Mesendoderm (in vitro differentiated cells): Measurements from ENCODE around the gene TNS1.
A peak's percentile ranks its signal among the peaks of the same experiment; 100 is the strongest.

Experiments used
- DNase-seq: peaks from one replicate; pipeline ENCODE4 v3.0.0; 2013
- H2AK5ac ChIP-seq: 2 replicates; pipeline ENCODE4 v1.6.1; 2013; ENCODE audit warnings: low read length, inconsistent platforms
- H2BK120ac ChIP-seq: 2 replicates; pipeline ENCODE4 v1.6.1; 2013; ENCODE audit warnings: low read depth, mild to moderate bottlenecking, low read length, moderate library complexity, mixed read lengths
- H2BK15ac ChIP-seq: replicated peaks from 2 replicates; pipeline ENCODE4 v1.6.1; 2013; ENCODE audit warnings: low read depth, mild to moderate bottlenecking, moderate library complexity
- H2BK5ac ChIP-seq: 2 replicates; pipeline ENCODE4 v1.6.1; 2013; ENCODE audit warnings: low read length, inconsistent platforms
- H3K18ac ChIP-seq: 2 replicates; pipeline ENCODE4 v1.6.1; 2013; ENCODE audit warnings: mild to moderate bottlenecking, low read length, mixed read lengths
- H3K23ac ChIP-seq: one replicate; pipeline ENCODE4 v1.6.1; 2013; ENCODE audit warnings: low read length
- H3K27ac ChIP-seq: 2 replicates; pipeline ENCODE4 v1.5.1; 2013; ENCODE audit warnings: low read depth, mild to moderate bottlenecking, inconsistent platforms, low read length, moderate library complexity
- H3K27me3 ChIP-seq: 2 replicates; pipeline ENCODE4 v1.6.1; 2013; ENCODE audit warnings: low read length, control low read depth, mild to moderate bottlenecking, inconsistent platforms; ENCODE audit not compliant: insufficient read depth, poor library complexity
- H3K36me3 ChIP-seq: 2 replicates; pipeline ENCODE4 v1.6.1; 2013; ENCODE audit warnings: low read length, inconsistent platforms; ENCODE audit not compliant: control insufficient read depth, insufficient read depth
- H3K4ac ChIP-seq: one replicate; pipeline ENCODE4 v1.6.1; 2013; ENCODE audit warnings: low read depth, mild to moderate bottlenecking, low read length, moderate library complexity
- H3K4me1 ChIP-seq: 2 replicates; pipeline ENCODE4 v1.6.1; 2013; ENCODE audit warnings: low read depth, low read length, inconsistent platforms; ENCODE audit not compliant: control insufficient read depth
- H3K4me2 ChIP-seq: 2 replicates; pipeline ENCODE4 v1.6.1; 2013; ENCODE audit warnings: low read length
- H3K4me3 ChIP-seq: 2 replicates; pipeline ENCODE4 v1.5.1; 2013; ENCODE audit warnings: mild to moderate bottlenecking, low read length
- H3K56ac ChIP-seq: one replicate; pipeline ENCODE4 v1.6.1; 2013; ENCODE audit warnings: low read length
- H3K79me1 ChIP-seq: 2 replicates; pipeline ENCODE4 v1.6.1; 2013; ENCODE audit warnings: low read length, inconsistent platforms
- H3K79me2 ChIP-seq: 2 replicates; pipeline ENCODE4 v1.6.1; 2013; ENCODE audit warnings: mild to moderate bottlenecking, low read length; ENCODE audit not compliant: control insufficient read depth, insufficient read depth
- H3K9ac ChIP-seq: 2 replicates; pipeline ENCODE4 v1.6.1; 2013; ENCODE audit warnings: low read length, inconsistent platforms
- H4K5ac ChIP-seq: one replicate; pipeline ENCODE4 v1.6.1; 2013; ENCODE audit warnings: low read length
- H4K8ac ChIP-seq: one replicate; pipeline ENCODE4 v1.6.1; 2013; ENCODE audit warnings: low read depth, mild to moderate bottlenecking, control low read depth, low read length, moderate library complexity
- WGBS: extraction: QIAGEN DNeasy Blood & Tissue Kit; methylation state at CpG from one replicate; pipeline ENCODE4 v1.1.7; 2013; ENCODE audit warnings: low lambda C conversion rate, missing lambda C conversion rate; ENCODE audit not compliant: insufficient coverage; ENCODE audit errors: extremely low coverage; 5-methylcytosine and 5-hydroxymethylcytosine counted together

Gene TNS1

DNA sequence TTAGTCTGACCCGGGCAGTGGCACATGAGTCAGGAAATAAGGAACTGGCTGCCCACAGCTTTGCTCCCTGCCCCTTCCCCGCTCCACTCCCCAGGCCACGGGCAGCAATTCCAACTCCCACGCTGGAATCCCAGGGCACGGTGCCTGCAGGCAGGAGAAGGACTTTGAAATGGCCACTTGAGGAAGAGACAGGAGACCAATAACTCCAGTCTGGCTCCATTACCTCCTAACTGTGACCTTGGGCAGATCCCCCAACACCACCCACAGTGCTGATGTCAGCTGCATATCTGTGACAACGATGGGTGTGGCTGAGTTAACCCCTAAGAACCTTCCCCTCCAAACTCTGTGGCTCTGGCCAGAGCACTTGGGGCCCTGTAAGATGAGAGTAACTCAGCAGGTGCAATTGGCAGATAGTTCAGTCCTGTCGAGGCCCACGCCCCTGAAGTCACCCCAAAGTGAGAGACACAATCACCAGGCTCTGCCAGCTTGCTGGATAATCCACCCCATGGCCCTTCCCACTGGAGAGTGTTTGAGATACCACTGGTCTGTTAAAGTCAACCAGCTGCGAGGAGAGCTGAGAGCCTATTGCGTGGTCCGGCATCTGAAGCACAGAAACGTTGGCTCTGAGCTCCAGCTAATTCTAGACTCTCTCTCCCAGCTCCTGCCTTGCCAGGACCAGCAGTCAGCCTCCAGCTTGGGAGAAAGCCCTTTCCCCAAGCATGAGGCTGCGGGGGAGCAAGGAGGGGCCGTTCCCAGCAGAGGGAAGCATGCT lies 175.2 kb downstream of the TNS1 start:
- no peak overlapping the region for H3K23ac ChIP-seq
- H2BK120ac ChIP-seq, result no peak overlapping the region
- H3K4me2 ChIP-seq, result no peak overlapping the region
- H3K4me1 ChIP-seq, result no peaks in the 10 kb centered on the region
- no peak overlapping the region for H2BK15ac ChIP-seq
- H3K18ac ChIP-seq, result no peak overlapping the region
- H3K56ac ChIP-seq, result no peak overlapping the region
- H3K4me3 ChIP-seq, result no peak overlapping the region
- H3K79me2 ChIP-seq, result no peaks in the 10 kb centered on the region
- no peaks in the 10 kb centered on the region for H3K27me3 ChIP-seq
- DNase-seq, result no peak
- H3K9ac ChIP-seq, result no peak overlapping the region
- no peaks in the 10 kb centered on the region for H3K79me1 ChIP-seq
- H3K27ac ChIP-seq, result no peak overlapping the region
- H3K4ac ChIP-seq, result no peak overlapping the region
- no peak overlapping the region for H2AK5ac ChIP-seq
- no peak overlapping the region for H4K5ac ChIP-seq
- H3K36me3 ChIP-seq, result no peaks in the 10 kb centered on the region
- no peak overlapping the region for H4K8ac ChIP-seq
- no CpG with 5 or more reads among the region's 14 CpGs for WGBS
- H2BK5ac ChIP-seq, result no peak overlapping the region

DNA sequence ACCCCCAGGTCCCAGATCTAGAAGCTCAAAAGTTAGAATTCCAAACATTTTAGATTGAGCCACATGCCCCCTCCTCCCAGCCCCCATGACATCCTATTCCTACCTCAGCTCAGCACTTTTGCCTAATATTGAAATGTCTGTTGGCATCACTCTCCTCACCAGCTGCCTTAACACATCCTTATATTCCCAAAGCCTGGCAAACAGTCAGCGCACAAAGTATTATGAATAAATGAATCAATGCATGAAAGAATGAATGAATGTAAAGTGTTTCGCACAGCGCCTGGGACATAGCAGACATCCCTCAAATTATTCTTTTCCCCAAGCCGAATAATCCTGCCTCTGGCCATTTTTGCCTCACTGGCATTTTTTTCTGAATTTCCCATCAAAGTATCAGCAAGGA lies 175.8 kb downstream of the TNS1 start:
- Histone ChIP-seq H3K56ac (no peak overlapping the region), H2BK15ac (no peak overlapping the region), H3K79me1 (no peaks in the 10 kb centered on the region), H3K4me2 (no peak overlapping the region), H4K5ac (no peak overlapping the region), H4K8ac (no peak overlapping the region), H3K27me3 (no peaks in the 10 kb centered on the region), H2BK5ac (no peak overlapping the region), H3K4me3 (no peak overlapping the region), H3K36me3 (no peaks in the 10 kb centered on the region), H3K18ac (no peak overlapping the region), H3K4me1 (no peaks in the 10 kb centered on the region), H3K27ac (no peak overlapping the region), H3K9ac (no peak overlapping the region), H3K23ac (no peak overlapping the region), H3K4ac (no peak overlapping the region), H2AK5ac (no peak overlapping the region), H2BK120ac (no peak overlapping the region), H3K79me2 (no peaks in the 10 kb centered on the region)
- DNase-seq, result no peak
- no CpG with 5 or more reads among the region's 4 CpGs for WGBS

DNA sequence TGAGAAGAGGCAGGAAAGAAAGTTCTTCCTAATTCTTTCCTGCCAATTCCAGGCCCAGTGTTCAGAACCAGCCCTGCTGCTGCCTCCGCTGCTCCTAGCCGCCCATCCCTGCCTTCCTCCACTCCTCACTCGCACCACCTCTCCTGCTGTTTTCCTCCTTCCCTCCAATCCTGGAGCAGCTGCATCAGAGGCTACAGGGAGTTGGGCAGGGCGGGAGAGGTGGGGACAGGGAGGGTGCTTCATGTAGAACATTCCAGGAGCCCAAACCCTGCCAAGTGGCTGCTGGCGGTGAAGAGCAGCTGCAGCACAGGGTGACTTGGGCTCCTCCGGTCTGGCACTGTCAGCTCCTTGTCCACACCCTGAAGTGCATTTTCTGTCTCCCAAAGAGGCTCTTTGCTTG lies 176.3 kb downstream of the TNS1 start:
- Histone ChIP-seq H3K27me3 (no peaks in the 10 kb centered on the region), H3K4me2 (no peak overlapping the region), H2BK5ac (no peak overlapping the region), H4K5ac (no peak overlapping the region), H3K9ac (no peak overlapping the region), H3K27ac (no peak overlapping the region), H3K4me3 (no peak overlapping the region), H3K23ac (no peak overlapping the region), H3K79me2 (no peaks in the 10 kb centered on the region), H2BK15ac (no peak overlapping the region), H3K56ac (peak overlapping the region; percentile 2), H2BK120ac (no peak overlapping the region), H3K79me1 (no peaks in the 10 kb centered on the region), H2AK5ac (no peak overlapping the region), H4K8ac (no peak overlapping the region), H3K4ac (no peak overlapping the region), H3K36me3 (no peaks in the 10 kb centered on the region), H3K18ac (no peak overlapping the region), H3K4me1 (no peaks in the 10 kb centered on the region)
- no peak for DNase-seq
- WGBS, result no CpG with 5 or more reads among the region's 6 CpGs

- H3K18ac ChIP-seq, result no peak overlapping the region
- H3K4me2 ChIP-seq, result no peak overlapping the region
- no peak overlapping the region for H3K56ac ChIP-seq
- H4K8ac ChIP-seq, result no peak overlapping the region
- no peak overlapping the region for H2AK5ac ChIP-seq
- no peaks in the 10 kb centered on the region for H3K79me1 ChIP-seq
- H3K36me3 ChIP-seq, result no peaks in the 10 kb centered on the region
- H3K4me1 ChIP-seq, result no peaks in the 10 kb centered on the region
- DNase-seq, result no peak
- no peak overlapping the region for H3K4ac ChIP-seq
- H3K4me3 ChIP-seq, result no peak overlapping the region
- no peak overlapping the region for H3K23ac ChIP-seq
- H3K9ac ChIP-seq, result no peak overlapping the region
- H3K79me2 ChIP-seq, result no peaks in the 10 kb centered on the region
- H2BK120ac ChIP-seq, result no peak overlapping the region
- H3K27ac ChIP-seq, result no peak overlapping the region
- H4K5ac ChIP-seq, result no peak overlapping the region
- H2BK15ac ChIP-seq, result no peak overlapping the region
- WGBS, result no CpG with 5 or more reads among the region's 8 CpGs
- H3K27me3 ChIP-seq, result no peaks in the 10 kb centered on the region
- H2BK5ac ChIP-seq, result no peak overlapping the region
These were observed 177.1 kb downstream of the TNS1 start for GRCh38 chr2:217825469-217826235.

GRCh38 chr2:217824223-217824622 lies 178.6 kb downstream of the TNS1 start:
- Histone ChIP-seq H3K79me1 (no peaks in the 10 kb centered on the region), H3K27me3 (no peaks in the 10 kb centered on the region), H3K18ac (no peak overlapping the region), H3K4me2 (no peak overlapping the region), H2BK120ac (no peak overlapping the region), H3K9ac (no peak overlapping the region), H3K56ac (no peak overlapping the region), H4K5ac (no peak overlapping the region), H3K27ac (no peak overlapping the region), H2BK15ac (no peak overlapping the region), H3K4me3 (no peak overlapping the region), H4K8ac (no peak overlapping the region), H3K4ac (no peak overlapping the region), H3K79me2 (no peaks in the 10 kb centered on the region), H3K36me3 (no peaks in the 10 kb centered on the region), H3K23ac (no peak overlapping the region), H2AK5ac (no peak overlapping the region), H3K4me1 (no peaks in the 10 kb centered on the region), H2BK5ac (no peak overlapping the region)
- no CpG with 5 or more reads among the region's 4 CpGs for WGBS
- DNase-seq, result no peak
